ENCODE measurements around the gene RAG1. TPM values are rescaled to one million over a fixed set of nuclear protein-coding genes. Genes with fewer than 3 reads are reported as not detected.

The RAG1 gene
- total and polyA plus RNA-seq, 2 of the 13 experiments (the other 11 are each of a cell fraction or from before 2014, with no cell fraction given) = 0.11 to 0.15 TPM

DNA sequence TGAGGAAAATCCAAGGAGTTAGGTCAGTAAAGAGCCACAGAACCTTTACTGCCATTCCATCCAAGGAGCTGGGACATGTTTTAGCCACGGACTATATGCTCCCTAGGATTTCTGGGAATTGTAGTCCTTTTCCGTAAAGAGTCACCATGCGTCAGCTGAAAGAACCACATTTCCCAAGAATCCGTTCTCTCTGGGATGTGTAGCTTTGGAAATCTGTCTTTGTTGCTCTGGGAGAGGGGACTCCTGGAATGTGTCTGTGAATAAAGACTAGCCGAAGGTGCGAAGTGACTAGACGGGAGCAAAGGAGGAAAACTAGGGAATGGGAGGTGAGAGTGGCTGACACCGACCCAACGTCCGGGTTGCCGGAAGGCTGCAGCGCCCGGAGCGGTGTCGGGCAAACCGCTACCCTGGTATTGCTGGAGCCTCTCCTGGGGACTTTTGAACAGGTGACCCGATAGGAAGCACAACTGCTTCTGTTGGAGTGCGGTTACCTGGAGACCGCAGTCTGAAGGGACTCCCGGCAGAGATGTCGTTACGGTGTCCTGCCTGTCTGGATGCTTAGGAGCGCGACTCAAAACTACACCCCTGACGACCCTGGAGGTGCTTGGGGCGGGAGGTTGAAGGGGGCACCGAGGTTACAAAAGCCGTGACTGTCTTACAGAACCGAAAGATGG, 26.6 kb downstream of the RAG1 start, which contains the start of gene IFTAP (continued):
- TF ChIP-seq, protein P1, sequence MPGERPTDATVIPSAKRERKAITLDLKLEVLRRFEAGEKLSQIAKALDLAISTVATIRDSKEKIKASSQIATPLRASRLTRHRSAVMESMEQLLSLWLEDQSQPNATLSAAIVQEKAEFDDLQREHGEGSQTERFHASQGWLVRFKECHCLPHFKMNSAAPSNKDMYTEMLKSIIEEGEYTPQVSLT (CRISPR knock-in tag; IDR thresholded peaks at IDR 0.05; ENCODE audit: borderline replicate concordance, low read depth) = no peak
- TF ChIP-seq, protein P2, sequence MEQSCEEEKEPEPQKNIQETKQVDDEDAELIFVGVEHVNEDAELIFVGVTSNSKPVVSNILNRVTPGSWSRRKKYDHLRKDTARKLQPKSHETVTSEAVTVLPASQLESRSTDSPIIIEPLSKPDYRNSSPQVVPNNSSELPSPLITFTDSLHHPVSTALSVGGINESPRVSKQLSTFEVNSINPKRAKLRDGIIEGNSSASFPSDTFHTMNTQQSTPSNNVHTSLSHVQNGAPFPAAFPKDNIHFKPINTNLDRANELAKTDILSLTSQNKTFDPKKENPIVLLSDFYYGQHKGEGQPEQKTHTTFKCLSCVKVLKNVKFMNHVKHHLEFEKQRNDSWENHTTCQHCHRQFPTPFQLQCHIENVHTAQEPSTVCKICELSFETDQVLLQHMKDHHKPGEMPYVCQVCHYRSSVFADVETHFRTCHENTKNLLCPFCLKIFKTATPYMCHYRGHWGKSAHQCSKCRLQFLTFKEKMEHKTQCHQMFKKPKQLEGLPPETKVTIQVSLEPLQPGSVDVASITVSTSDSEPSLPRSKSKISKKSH (CRISPR knock-in tag; IDR thresholded peaks at IDR 0.05; ENCODE audit: borderline replicate concordance) = no peak
- TF ChIP-seq GLI4 (CRISPR knock-in tag; IDR thresholded peaks at IDR 0.05; ENCODE audit: borderline replicate concordance) (no peak), ZNF251 (CRISPR knock-in tag; IDR thresholded peaks at IDR 0.05) (no peak), TEAD3 (CRISPR knock-in tag; optimal IDR thresholded peaks at IDR 0.05; ENCODE audit: borderline replicate concordance) (peak; percentile 91)

DNA sequence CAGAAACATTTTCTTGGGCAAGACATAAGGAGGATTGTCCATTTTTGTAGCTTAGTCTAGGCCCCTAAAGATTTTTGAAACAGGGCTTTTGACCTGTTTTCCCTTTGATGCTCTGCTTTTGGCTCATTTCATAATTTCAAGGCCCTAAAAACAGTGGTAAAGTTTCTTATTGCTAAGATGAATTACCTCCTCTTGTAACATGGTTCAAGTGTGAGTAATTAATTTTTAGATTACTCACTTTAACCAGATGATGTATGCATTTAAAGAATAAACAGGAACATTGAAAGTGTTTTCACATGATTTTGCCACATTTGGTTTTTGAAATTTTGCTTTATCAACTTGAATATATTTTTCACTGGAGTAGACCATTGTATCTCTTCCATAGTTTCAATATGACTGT, 29.1 kb downstream of the RAG1 start:
- CTCF ChIA-PET (ENCODE audit: low intra/inter-chr PET ratio, low total read pairs) = no interaction called here
- ATAC-seq (no peak), FAIRE-seq (no peak), DNase-seq (ENCODE audit: low spot score) (no peak)
- TF ChIP-seq, protein P3, sequence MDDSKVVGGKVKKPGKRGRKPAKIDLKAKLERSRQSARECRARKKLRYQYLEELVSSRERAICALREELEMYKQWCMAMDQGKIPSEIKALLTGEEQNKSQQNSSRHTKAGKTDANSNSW (CRISPR knock-in tag; IDR thresholded peaks at IDR 0.05; ENCODE audit: borderline replicate concordance) = no peak
- TF ChIP-seq RBAK (CRISPR knock-in tag; IDR thresholded peaks at IDR 0.05) (no peak), ZNF180 (CRISPR knock-in tag; IDR thresholded peaks at IDR 0.05; ENCODE audit: borderline replicate concordance, low read depth) (no peak), POLR2AphosphoS5 (IDR thresholded peaks at IDR 0.05; ENCODE audit: low read depth, low read length) (no peak), ZNF709 (CRISPR knock-in tag; IDR thresholded peaks at IDR 0.05) (no peak)
- Histone ChIP-seq H3K79me2 (ENCODE audit: insufficient read depth, low read length) (no peaks in the 10 kb centered on the region), H3K36me3 (replicated peaks in 1 of 2; ENCODE audit: control insufficient read depth in 1 of 2, insufficient read depth in 2 of 2, low read length in 2 of 2) (no peaks in the 10 kb centered on the region), H3K4me1 (ENCODE audit: insufficient read depth, low read length) (peaks cover 14% of the 10 kb centered on the region; the same call in 1 of the 2 replicates), H3K27me3 (ENCODE audit: control insufficient read depth in 1 of 2, insufficient read depth in 2 of 2, low read length in 2 of 2) (peaks cover 0 to 3% of the 10 kb centered on the region in 2 experiments; a peak in 1 of 5 replicates), H3K4me3 (replicated peaks in 1 of 3; ENCODE audit: insufficient read depth in 1 of 3, low read depth in 2 of 3, low read length in 3 of 3) (no peak overlapping the region), H3K9ac (ENCODE audit: insufficient read depth, low read depth, low read length) (no peak overlapping the region), H3K9me3 (ENCODE audit: low read length) (no peaks in the 10 kb centered on the region), H3K27ac (ENCODE audit: extremely low read length, insufficient read depth, low read length) (no peak overlapping the region), H4K20me1 (ENCODE audit: insufficient read depth, low read length) (no peaks in the 10 kb centered on the region), H2AFZ (ENCODE audit: low read length) (no peak overlapping the region), H3K4me2 (ENCODE audit: low read depth, low read length) (no peak overlapping the region)
- BruUV-seq (replicated peaks) = no TSS peak
- intact Hi-C loops (cut with micrococcal nuclease; ENCODE audit: unreplicated experiment) (no loop called here), in situ Hi-C loops (cut with HindIII; ENCODE audit: extremely low pct_ligation_motif_present, low pct_unique_long_range_greater_than_20kb) (no loop called here)
- POLR2A ChIA-PET = no interaction called here
